ENCODE results near the gene POLR2H.
A peak's percentile ranks its signal among the peaks of the same experiment; 100 is the strongest.

The POLR2H gene

DNA sequence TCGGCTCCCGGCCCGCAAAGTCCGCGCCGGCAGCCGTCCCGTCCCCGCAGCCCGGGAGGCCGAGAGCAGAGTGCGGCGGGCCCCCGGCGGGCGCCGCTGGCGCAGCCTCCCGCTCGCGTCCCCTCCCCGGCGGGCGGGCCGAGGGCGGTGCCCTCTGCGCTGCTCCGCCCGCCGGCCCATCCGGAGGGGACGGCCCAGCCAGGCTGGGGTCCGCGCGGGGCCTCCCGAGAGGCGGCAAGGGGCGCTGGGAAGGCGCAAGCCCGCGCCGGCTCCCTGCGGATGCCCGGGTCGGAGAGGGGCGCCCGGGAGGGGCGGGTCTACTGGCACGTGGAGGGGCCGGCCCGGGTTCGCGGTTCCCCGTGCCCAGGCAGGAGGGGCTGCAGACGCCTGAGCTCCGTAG, at the start of gene POLR2H, which contains the start of gene CLCN2:
TSS of gene POLR2H (plus strand) at position 179 of the 400 bp plus-strand sequence. CDS start 1,783 bp downstream, outside the sequence.
TSS of gene CLCN2 (minus strand) at position 74 of the 400 bp plus-strand sequence. CDS start 126 bp downstream, outside the sequence.
- H3K4me3 ChIP-seq (ENCODE audit: low read depth, low read length), result peak within 1 kb of the TSS; percentile 87

DNA sequence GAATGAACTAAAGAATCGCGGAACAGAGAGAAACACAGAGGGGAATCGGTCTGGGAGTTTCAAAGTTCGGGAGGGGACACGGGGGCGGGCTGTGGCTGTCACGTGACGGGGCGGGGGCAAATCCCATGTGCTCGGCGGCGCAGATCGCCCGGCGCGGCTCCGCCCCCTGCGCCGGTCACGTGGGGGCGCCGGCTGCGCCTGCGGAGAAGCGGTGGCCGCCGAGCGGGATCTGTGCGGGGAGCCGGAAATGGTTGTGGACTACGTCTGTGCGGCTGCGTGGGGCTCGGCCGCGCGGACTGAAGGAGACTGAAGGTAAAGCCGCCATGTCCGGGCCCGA, 47.2 kb upstream of the POLR2H start, which contains the start of gene EIF4G1:
TSS of gene EIF4G1 (plus strand) at position 244 of the 337 bp plus-strand sequence. CDS start 1,191 bp downstream, outside the sequence.
- H3K4me3 ChIP-seq (ENCODE audit: low read depth, low read length), result peak within 1 kb of the TSS; percentile 81

DNA sequence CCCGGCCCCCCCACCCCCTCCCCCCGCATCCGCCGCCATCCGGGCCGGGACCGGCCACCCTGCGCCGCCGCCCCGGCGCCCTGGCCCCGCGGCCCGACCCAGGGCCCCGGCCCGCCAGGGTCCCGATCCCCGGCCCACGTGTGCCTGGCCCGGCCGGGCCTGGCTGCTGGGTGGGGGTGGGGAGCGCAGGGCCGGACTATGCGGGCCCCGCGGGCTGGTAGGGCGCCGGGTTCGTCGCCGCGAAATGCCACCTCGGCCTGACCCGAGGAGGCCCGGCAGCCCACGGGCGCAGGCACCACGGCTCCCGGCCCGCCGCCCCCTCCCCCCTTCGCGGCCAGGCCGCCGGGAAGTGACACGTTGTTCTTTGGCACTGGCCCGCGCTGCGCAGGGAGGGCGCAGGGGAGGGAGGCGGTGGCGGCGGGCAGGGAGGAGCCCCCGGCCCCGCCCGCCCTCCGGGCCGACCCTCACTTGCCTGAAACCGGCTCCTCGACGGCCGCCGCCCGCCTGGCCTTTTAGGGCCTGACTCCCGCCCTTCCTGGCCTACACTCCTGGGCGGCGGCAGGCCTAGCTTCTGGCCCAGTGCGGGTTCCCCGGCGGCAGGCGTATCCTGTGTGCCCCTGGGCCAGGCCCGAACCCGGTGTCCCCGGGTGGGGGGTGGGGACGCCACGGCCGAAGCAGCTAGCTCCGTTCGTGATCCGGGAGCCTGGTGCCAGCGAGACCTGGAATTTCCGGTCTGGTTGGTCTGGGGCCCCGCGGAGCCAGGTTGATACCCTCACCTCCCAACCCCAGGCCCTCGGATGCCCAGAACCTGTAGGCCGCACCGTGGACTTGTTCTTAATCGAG, 46.6 kb upstream of the POLR2H start:
- H3K4me3 ChIP-seq (ENCODE audit: low read depth, low read length), result peak overlapping the region; percentile 81

DNA sequence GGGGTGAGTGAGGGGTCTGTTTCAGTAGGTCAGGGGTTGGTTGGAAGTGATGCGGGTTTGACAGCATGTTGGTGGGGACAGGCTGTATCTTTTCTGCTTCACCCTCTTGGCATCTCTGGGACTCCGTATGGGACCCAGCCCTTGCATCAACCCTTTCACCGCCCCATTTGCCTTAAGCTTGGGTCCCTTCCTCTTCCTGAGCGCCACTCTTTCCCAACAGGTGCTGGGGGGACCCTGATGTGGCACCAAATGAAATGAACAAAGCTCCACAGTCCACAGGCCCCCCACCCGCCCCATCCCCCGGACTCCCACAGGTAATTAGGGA, 46.0 kb upstream of the POLR2H start:
- peak overlapping the region; percentile 81 for H3K4me3 ChIP-seq (ENCODE audit: low read depth, low read length)

DNA sequence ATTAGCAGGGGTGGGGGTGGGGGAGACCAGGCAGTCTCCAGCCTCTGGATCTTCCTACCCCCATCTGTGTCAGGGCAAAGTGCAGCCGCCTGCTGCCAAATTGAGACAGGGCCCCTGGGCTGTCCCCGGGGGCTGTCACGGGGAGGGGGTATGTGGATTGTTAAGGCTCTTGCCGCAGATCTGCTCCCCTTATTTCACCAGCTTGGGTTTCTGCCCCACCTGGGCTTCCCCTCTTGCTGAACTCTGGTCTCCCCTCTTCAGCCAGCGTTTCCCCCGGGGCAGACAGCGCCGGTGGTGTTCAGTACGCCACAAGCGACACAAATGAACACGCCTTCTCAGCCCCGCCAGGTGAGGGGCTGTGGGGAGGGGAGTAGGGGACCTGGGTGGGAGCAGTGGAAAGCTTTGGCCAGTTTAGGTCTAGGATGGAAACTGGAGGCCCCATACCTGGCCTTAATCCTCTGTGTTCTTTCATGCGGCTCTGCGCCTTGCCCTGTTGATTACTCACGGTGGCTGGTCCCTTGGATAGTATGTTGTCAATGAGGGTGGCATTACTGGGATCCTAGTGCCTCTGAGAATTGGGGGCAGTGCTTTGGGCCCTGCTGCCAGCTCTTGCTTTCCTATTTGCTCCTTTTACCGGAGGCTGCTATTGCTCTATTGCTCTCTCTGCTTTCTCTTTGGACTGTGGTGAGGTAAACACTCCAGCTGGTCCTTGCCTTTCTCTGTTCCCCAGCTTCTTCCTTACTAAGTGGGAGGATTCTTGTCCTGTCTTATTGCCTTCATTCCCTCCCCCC, 45.4 kb upstream of the POLR2H start:
- H3K4me3 ChIP-seq (ENCODE audit: low read depth, low read length), result peak overlapping the region; percentile 81

DNA sequence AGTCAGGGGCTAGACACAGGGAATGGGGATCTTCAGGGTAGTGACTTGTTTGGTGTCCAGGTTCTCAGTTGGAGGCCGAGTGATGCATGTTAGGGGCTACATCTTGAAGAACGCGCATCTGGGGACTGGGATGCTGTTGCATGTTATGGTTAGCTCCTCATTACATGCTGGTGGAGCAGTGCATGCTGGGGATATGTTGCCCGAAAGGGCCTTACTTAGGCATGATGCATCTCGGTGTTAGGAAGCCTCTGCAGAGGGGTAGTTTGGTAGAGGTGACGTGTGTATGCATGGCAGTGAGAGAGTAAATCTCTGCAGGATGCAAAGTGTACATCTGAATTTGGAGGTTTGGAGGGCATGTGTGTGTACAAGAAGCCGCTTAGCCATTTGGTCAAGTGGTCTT, 44.7 kb upstream of the POLR2H start:
- H3K4me3 ChIP-seq (ENCODE audit: low read depth, low read length), result no peak overlapping the region

DNA sequence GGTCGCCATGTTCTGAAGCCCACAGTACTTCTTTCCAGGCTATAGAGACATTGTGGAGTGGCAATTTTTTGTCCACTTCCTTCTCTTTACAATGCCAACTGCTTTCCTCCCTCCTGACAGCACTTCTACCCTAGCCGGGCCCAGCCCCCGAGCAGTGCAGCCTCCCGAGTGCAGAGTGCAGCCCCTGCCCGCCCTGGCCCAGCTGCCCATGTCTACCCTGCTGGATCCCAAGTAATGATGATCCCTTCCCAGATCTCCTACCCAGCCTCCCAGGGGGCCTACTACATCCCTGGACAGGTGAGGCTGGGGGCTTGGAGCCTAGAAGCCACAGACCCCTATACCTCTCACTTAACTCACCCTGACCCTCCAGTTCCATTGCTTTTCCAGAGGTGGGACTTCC, 44.3 kb upstream of the POLR2H start:
- no peak overlapping the region for H3K4me3 ChIP-seq (ENCODE audit: low read depth, low read length)

DNA sequence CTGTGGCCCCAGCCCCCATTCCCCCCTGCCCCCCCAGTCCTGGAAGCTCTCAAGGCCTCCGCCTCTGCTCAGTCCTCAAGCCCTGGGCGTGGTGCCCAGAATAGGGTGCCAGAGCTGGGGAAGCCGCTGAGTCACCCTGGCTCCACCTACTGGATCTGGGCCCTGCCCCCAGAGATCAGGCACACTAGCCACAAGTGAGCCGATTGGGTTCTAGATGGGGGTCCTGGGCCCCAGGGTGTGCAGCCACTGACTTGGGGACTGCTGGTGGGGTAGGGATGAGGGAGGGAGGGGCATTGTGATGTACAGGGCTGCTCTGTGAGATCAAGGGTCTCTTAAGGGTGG, 41.4 kb upstream of the POLR2H start:
- no peak overlapping the region for H3K4me3 ChIP-seq (ENCODE audit: low read depth, low read length)

DNA sequence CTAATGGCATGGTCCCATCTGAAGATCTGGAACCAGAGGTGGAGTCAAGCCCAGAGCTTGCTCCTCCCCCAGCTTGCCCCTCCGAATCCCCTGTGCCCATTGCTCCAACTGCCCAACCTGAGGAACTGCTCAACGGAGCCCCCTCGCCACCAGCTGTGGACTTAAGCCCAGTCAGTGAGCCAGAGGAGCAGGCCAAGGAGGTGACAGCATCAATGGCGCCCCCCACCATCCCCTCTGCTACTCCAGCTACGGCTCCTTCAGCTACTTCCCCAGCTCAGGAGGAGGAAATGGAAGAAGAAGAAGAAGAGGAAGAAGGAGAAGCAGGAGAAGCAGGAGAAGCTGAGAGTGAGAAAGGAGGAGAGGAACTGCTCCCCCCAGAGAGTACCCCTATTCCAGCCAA, 39.8 kb upstream of the POLR2H start:
- H3K4me3 ChIP-seq (ENCODE audit: low read depth, low read length), result no peak overlapping the region

DNA sequence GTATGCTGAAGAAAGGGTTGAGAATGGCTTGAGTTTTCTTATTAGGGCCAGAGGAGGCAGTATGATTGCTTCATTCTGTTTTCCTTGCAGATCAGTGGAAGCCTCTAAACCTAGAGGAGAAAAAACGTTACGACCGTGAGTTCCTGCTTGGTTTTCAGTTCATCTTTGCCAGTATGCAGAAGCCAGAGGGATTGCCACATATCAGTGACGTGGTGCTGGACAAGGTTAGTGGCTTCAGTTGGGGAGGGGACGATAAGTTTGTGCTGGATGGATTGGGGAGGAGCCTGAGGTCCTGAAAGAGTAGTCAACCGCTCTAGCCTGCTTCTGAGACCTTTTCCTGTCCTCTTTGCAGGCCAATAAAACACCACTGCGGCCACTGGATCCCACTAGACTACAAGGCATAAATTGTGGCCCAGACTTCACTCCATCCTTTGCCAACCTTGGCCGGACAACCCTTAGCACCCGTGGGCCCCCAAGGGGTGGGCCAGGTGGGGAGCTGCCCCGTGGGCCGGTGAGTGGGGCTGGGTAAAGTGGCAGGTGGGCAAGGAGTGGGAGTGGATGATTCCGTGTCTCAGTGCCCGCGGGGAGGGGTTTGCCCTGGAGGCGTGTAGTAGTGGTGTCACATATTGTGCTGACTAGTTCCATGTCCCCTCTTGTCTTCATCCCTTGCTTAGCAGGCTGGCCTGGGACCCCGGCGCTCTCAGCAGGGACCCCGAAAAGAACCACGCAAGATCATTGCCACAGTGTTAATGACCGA, 38.6 kb upstream of the POLR2H start:
- H3K4me3 ChIP-seq (ENCODE audit: low read depth, low read length), result no peak overlapping the region

DNA sequence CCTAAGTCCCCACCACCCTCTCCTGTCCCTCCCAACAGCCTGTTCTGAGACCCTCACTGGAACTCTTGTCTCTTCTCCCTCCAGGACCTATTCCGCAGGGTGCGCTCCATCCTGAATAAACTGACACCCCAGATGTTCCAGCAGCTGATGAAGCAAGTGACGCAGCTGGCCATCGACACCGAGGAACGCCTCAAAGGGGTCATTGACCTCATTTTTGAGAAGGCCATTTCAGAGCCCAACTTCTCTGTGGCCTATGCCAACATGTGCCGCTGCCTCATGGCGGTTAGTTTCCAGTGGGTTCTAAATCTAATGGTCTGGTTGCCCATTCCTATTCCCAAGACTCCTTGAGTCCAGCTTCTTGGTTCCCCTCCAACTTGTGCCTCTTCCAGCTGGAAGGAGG, 37.8 kb upstream of the POLR2H start:
- H3K4me3 ChIP-seq (ENCODE audit: low read depth, low read length), result no peak overlapping the region

DNA sequence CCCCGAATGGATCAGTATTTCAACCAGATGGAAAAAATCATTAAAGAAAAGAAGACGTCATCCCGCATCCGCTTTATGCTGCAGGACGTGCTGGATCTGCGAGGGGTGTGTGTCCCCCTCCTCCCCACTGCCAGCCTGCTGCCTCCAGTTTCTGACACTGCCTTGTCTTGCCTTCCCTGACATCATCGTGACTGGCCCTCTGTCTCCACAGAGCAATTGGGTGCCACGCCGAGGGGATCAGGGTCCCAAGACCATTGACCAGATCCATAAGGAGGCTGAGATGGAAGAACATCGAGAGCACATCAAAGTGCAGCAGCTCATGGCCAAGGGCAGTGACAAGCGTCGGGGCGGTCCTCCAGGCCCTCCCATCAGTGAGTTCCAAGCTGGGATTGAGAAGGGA, 36.2 kb upstream of the POLR2H start:
- H3K4me3 ChIP-seq (ENCODE audit: low read depth, low read length), result no peak overlapping the region

DNA sequence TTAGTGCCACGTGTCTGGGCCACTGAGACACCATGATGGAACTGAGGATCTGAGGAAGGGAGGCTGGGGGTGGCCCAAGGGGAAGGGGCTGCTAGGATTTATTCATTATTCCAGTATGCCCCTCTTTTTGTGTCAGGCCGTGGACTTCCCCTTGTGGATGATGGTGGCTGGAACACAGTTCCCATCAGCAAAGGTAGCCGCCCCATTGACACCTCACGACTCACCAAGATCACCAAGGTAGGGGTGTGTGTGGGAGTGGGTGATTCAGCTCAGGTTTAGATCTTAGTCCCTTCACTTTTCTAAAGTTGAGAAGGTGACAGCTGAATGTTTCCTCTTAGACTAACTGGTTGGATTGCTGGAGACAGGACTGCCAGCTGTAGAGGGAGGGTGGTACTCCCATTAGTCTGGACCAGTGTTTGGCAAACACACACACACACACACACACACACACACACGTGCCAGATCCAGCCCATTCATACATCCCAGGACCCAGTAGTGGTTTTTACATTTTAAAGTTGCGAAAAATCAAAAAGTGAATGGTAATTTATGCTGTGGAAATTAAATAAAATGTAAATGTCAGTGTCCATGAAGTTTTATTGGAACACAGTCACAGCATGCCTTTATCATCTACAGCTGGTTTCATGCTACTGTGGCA, 35.7 kb upstream of the POLR2H start:
- no peak overlapping the region for H3K4me3 ChIP-seq (ENCODE audit: low read depth, low read length)

DNA sequence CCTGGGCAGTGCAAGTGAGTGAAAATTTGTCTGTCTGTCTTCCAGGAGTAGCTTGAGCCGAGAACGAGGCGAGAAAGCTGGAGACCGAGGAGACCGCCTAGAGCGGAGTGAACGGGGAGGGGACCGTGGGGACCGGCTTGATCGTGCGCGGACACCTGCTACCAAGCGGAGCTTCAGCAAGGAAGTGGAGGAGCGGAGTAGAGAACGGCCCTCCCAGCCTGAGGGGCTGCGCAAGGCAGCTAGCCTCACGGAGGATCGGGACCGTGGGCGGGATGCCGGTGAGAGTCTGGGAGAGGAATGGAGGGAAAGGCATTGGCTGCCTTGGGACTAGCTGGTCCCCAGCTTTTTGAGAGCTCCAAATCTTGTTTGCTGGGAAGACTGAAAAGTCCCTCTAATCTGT, 34.3 kb upstream of the POLR2H start:
- H3K4me3 ChIP-seq (ENCODE audit: low read depth, low read length), result no peak overlapping the region

DNA sequence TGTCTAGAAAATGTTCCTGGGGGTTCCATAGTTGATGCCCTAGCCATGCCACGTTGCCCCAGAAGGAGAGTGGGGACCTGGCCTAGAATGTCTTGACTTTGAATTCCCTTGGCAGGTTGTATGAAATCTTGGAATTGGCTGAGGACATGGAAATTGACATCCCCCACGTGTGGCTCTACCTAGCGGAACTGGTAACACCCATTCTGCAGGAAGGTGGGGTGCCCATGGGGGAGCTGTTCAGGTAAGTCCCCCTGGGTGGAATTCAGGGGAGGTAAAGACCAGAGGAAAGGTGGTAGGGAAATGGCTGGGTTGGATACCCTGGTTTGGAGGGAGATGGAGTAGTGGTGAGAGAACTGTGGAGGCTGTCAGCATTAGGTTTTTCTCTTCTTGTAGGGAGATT, 33.0 kb upstream of the POLR2H start:
- no peak overlapping the region for H3K4me3 ChIP-seq (ENCODE audit: low read depth, low read length)

DNA sequence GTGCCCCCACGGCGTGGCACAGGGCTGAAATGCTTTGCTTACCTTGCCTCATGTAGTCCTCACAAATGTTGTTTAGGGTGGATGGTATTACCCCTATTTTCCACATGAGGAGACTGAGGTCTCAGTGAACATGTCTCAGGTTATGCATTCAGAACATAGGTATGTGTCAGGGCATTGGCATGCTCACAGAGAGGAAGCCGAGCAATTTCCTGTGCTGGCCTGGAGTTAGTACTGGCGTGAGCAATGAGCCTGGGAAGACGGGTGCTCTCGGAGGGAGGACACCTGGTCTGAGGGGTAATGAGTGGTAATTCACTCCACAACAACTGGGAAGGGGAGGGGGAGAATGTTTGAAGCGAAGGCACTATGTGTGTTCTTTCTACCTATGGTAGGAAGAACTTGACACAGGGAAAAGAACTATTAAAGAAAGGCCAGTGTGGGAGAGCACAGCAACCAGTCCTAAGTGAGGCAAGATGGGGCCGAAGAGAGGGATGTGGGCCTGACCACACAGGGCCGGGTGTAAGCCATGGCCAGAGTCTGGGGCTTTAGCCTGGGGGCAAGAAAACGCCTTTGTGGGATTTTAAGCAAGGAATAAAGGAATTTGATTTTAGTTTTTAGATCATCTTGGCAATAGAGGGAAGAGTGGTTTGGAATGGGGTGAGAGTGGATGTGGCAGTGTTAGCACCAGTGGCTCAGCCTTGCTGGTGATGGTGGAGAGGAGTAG, 29.0 kb upstream of the POLR2H start:
- H3K4me3 ChIP-seq (ENCODE audit: low read depth, low read length), result no peak overlapping the region

DNA sequence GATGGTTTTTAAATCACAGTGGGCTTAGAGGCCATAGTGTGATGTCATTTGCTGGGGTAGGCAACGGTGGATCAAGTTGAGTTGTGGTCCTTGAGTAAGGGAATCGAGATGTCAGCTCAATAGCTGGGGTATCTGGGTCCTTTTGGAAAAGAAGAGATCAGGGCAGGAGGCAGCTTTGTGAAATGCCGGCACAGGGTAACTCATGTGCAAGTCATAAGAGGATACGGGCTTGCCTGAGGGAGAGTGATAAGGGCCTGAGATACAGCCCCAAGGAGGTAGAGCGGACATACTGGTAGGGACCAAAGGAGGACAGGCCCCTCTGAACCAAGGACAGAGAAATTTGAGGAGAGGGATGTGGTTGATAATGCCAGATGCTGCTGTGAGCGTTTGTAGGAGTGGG, 28.3 kb upstream of the POLR2H start:
- no peak overlapping the region for H3K4me3 ChIP-seq (ENCODE audit: low read depth, low read length)

DNA sequence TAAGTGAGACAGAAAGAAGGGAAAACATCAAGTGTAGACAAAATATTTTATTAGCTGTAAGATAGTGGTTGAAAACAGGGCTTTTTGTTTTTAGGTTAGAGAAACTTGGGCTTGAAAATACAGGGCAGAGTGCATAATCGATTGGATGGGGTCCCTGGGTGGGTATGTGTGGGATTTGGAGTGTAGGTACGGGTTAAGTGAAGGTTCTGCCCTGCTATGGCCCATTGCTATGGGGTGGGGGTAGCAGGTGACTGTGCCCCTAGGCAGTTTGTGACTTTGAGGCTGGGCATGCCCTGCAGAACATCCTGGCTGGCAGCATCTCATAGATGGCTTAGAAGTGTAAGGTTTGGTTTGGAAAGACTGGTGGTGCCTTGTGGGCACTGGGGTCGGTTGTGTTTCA, 27.8 kb upstream of the POLR2H start:
- no peak overlapping the region for H3K4me3 ChIP-seq (ENCODE audit: low read depth, low read length)

DNA sequence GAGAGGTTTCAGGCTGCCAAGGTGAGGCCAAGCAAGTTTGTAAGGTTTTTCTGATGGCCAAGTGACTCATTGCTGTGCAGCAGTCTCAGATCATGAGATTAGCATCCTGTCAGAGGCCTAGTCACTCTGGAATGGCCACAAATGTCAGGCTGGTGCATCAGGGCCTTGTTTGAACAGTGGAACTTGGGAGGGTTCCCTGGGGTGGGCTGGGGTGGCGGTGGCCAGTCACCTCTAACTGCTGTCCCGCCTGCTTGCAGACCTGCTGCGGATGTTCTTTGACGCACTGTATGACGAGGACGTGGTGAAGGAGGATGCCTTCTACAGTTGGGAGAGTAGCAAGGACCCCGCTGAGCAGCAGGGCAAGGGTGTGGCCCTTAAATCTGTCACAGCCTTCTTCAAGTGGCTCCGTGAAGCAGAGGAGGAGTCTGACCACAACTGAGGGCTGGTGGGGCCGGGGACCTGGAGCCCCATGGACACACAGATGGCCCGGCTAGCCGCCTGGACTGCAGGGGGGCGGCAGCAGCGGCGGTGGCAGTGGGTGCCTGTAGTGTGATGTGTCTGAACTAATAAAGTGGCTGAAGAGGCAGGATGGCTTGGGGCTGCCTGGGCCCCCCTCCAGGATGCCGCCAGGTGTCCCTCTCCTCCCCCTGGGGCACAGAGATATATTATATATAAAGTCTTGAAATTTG, 26.9 kb upstream of the POLR2H start:
- no peak overlapping the region for H3K4me3 ChIP-seq (ENCODE audit: low read depth, low read length)

DNA sequence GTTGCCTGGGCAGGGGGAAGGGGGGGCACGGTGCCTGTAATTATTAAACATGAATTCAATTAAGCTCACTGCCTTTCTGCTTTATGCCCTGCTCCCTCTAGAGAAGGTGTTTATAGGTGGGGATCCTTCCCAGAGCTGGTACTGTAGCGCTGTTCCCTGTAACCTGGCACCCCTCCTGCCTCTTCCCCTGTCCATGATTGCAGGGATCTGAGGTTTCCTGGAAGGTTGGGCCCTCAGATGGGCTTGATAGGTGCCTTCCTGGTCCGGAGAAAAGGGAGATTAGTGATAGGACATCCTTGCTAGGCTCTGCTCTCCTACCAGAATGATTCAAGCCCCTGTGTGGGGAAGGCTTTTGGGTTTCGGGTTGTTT, 26.2 kb upstream of the POLR2H start:
- no peak overlapping the region for H3K4me3 ChIP-seq (ENCODE audit: low read depth, low read length)
